C4-2B (cell line): ENCODE measurements around the gene EXD3.
A peak's percentile ranks its signal among the peaks of the same experiment; 100 is the strongest.

ENCODE experiments used
- H3K27ac ChIP-seq: fragments of 450-650 bp; 2 replicates; pipeline ENCODE4 v1.5.1; 2017
- ZFX ChIP-seq: fragments of 450-650 bp; IDR thresholded peaks from 2 replicates; pipeline ENCODE4 v1.6.1; 2017
- TF ChIP-seq, protein P1 (sequence below): fragments of 450-650 bp; conservative IDR thresholded peaks from 2 replicates; pipeline ENCODE4 v1.5.1; 2017; ENCODE audit warnings: mild to moderate bottlenecking

EXD3 gene

DNA sequence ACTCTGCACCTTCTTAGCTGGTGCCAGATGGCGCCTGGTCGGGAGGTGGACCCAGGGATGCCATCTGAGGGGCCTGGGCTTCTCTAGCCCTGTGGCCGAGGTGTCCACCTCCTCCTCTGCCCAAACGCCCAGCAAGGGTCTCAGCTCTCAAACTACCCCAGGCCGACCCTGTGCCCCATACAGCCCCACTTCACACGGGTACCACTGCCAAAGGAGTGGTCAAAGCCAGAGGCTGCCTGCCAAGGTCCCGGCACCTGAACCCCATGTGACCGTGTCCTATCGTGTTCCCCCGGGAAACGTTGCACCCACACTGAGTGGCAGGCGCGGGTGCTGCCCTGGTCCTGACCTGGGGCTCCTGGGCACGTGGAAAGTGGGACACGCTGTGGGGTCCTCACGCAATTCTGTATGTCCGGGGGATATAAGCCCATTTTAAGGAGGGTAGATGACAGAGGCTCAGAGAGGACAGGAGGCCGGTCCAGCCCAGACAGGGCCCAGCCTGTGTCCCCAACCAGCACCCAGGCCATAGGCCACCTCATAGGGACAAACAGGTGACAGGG is 16.3 kb upstream of the EXD3 start:
- TF ChIP-seq ZFX, result no peak
- TF ChIP-seq, protein P1, sequence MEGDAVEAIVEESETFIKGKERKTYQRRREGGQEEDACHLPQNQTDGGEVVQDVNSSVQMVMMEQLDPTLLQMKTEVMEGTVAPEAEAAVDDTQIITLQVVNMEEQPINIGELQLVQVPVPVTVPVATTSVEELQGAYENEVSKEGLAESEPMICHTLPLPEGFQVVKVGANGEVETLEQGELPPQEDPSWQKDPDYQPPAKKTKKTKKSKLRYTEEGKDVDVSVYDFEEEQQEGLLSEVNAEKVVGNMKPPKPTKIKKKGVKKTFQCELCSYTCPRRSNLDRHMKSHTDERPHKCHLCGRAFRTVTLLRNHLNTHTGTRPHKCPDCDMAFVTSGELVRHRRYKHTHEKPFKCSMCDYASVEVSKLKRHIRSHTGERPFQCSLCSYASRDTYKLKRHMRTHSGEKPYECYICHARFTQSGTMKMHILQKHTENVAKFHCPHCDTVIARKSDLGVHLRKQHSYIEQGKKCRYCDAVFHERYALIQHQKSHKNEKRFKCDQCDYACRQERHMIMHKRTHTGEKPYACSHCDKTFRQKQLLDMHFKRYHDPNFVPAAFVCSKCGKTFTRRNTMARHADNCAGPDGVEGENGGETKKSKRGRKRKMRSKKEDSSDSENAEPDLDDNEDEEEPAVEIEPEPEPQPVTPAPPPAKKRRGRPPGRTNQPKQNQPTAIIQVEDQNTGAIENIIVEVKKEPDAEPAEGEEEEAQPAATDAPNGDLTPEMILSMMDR, result no peak
- H3K27ac ChIP-seq, result no peak overlapping the region

DNA sequence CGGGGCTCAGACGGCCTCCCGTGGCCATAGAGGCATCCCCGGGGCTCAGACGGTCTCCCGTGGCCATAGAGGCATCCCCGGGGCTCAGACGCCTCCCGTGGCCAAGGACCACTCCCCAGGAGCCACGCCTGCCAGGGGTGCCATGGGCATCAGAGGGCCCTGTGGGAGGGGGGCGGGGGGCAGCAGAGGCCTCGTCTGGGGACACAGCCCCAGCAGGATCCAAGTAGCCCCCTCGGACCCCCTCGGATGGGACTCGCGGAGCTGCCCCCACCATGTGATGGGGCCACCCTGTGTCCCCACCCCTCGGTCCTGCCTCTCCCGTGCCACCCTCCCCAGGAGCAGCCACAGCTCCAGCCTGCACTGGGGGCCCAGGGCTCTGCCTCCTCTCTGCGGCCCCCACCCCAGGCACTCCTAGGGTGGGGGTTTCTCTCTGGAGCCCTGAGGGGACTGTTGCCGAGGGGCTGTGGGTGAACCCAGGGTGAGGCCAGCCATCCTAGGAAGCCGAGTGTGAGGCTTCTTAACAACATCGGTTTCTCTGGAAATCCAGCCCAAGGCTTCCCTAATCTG is 15.7 kb upstream of the EXD3 start:
- no peak overlapping the region for H3K27ac ChIP-seq
- TF ChIP-seq, protein P1, result no peak
- no peak for TF ChIP-seq ZFX

DNA sequence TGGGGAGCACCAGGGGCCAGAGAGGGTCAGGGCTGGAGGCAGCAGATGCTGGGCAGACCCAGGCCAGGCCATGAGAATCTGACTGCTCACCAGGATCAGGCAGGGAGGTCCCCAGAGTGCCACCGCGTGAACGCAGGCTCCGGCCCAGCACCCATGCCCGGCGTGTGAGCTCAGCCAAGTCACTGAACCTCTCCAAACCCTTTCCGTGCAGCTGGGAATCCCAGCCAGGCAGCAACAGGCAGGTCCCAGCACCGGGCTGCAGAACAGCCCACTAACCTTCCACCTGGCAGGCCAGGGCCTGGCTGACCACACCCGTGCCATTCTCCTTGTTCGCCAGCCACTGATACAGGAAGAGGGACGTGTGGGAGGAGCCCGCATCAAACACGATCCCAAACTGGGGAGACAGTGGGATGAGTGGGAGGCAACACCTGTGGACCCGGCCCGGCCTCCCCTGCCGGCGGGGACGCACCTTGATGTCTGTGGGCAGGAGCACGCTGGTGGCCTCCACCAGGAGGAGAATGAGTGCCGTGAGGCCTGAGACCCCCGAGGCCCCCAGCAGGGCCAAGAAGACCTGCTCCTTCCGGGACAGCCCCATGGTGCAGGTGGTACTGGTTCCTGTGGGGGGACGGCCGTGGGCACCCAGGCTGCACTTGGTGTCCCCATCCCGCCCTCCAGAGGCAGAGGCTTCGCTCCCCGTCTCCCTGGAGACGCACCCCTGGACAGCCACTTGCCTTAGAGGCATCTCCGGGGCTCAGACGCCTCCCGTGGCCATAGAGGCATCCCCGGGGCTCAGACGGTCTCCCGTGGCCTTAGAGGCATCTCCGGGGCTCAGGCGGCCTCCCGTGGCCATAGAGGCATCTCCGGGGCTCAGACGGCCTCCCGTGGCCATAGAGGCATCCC is 15.0 kb upstream of the EXD3 start:
- no peak overlapping the region for H3K27ac ChIP-seq
- TF ChIP-seq, protein P1, result no peak
- no peak for TF ChIP-seq ZFX

DNA sequence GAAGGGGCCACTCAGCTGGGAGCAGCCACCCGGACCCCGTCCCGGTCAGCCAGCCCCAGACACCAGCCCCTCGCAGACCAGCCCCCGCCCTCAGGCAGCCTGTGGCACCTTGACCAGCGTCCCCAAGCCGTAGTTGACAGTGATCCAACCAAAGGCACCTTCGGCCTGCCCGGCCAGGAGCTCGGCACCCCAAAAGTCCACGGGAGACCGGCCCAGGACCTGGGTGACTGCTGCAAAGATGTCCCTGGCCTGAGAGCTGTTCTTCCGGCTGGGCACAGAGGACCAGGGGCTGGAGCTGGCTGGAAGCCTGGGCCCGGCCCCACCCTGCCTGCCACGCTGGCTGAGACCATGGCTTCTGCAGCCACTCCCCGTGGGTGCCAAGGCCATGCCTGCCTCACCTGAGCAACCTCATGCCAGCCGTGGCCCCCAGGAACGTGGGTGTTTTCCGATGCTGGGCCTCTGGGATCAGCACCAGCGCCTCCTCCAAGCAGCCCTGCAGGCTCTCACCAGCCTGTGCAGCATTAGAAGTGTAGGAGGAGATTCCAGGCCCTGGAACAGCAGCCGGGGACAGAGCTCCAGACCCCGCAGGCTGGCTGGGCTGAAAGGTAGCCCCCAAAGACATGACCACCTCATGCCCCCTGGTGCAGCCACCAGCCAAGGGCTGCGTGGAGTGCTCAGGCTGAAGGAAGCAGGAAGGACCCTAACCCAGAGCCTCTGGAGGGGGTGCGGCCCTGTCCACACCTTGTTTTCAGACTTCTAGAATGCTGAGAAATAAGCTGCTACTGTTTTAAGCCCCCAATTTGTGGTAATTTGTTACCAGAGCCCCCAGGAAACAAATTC is 14.0 kb upstream of the EXD3 start:
- no peak overlapping the region for H3K27ac ChIP-seq
- TF ChIP-seq ZFX, result no peak
- TF ChIP-seq, protein P1, result no peak

DNA sequence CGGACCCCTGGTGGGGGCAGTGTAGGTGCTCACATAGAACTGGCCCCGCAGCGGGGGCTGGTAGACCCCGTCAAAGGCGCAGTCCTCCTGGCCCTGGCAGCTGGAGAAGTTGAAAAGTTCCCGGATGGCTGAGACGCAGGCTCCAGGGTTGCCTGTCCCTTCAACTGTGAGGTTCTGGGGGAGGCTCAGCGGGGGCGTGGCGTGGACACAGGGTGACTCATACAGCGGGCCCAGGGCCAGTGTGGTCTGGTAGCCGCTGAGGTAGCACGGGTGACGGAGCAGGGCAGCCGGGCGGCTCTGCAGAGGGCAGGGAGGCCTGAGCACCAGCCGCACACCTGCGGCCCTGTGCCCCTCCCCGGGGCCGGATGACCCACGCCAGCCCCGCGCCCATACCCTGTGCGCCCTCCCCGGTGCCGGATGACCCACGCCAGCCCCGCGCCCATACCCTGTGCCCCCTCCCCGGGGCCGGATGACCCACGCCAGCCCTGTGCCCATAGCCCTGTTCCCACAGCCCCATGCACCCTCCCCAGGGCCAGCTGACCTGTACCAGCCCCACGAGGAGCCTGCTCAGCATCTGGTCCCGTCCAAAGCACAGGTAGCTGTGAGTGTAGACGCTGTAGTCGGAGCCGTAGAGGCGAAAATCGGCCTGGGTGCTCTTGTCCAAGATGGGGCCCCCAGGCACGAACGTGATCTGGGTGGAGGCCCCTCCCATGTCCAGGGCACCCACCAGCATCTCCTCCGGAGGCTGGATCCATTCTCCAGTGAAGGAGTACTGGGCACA is 13.2 kb upstream of the EXD3 start:
- TF ChIP-seq, protein P1, result no peak
- no peak for TF ChIP-seq ZFX
- peak overlapping the region; percentile 7; the same call in 1 of the 2 replicates for H3K27ac ChIP-seq

DNA sequence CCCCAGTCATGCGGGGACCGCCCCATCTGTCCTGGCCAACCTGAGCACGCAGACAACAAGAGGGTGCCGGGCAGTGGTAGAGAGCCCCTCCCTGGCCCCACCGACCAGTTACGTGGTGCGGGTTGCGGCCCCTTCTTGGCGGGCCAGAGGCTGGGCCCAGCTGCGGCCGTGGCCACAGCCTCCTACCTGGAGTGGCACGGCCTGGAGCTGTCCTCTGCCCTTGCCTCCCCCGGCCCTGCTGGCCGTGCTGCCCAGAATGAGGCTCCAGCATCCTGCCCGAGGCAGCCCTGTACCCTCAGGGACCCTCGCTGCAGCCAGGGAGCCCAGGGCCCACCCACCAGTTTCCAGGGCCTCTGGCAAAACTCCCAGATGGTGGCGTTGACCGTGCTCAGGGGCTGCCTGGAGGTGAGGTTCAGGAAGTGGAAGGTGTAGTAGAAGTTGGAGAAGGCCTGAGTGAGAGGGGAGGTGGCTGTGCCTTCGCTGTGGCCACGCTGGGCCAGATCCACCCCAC is 12.5 kb upstream of the EXD3 start:
- no peak for TF ChIP-seq ZFX
- peak overlapping the region; percentile 7; the same call in 1 of the 2 replicates for H3K27ac ChIP-seq
